Measurements from ENCODE around the gene GDA. TPM values are rescaled to one million over a fixed set of nuclear protein-coding genes. Genes with fewer than 3 reads are reported as not detected.
A peak's percentile ranks its signal among the peaks of the same experiment; 100 is the strongest.

GDA gene
- total RNA-seq, 6 experiments from 2014 or later: 26.8 to 69.6 (median 45.3) TPM

DNA sequence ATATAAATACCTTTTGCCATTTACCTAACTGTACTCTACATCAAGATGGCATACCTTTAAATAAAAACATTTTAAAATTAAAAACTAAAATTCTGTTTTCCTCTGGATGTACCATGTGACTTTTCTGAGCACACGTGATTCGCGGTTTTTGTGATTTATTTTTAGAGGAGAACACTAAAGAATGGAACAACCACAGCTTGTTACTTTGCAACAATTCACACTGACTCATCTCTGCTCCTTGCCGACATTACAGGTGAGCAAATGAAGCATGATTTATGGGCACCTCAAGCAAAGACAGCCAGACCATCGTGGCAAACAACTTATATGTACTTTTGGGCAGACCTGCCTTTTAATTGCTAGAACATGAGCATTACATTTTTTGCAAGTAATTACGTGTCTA is 61.3 kb downstream of the GDA start:
- Histone ChIP-seq H3K9me3 (no peaks in the 10 kb centered on the region), H3K4me1 (peaks cover 0 to 12% (median 0%) of the 10 kb centered on the region in 4 donors), H3K36me3 (peaks cover 0 to 40% (median 0%) of the 10 kb centered on the region in 4 donors), H3K4me3 (no peak overlapping the region), H3K27me3 (no peaks in the 10 kb centered on the region), H3K27ac (no peak overlapping the region)
- 71% methylated on average over 6 of the region's 6 CpGs for WGBS (ENCODE audit: insufficient coverage, low coverage, low lambda C conversion rate, missing lambda C conversion rate)
- intact Hi-C loops (cut with DNase I): no loop called here
- no peak for TF ChIP-seq POLR2A (IDR thresholded peaks at IDR 0.05)
- TF ChIP-seq, protein P1, sequence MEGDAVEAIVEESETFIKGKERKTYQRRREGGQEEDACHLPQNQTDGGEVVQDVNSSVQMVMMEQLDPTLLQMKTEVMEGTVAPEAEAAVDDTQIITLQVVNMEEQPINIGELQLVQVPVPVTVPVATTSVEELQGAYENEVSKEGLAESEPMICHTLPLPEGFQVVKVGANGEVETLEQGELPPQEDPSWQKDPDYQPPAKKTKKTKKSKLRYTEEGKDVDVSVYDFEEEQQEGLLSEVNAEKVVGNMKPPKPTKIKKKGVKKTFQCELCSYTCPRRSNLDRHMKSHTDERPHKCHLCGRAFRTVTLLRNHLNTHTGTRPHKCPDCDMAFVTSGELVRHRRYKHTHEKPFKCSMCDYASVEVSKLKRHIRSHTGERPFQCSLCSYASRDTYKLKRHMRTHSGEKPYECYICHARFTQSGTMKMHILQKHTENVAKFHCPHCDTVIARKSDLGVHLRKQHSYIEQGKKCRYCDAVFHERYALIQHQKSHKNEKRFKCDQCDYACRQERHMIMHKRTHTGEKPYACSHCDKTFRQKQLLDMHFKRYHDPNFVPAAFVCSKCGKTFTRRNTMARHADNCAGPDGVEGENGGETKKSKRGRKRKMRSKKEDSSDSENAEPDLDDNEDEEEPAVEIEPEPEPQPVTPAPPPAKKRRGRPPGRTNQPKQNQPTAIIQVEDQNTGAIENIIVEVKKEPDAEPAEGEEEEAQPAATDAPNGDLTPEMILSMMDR (IDR thresholded peaks at IDR 0.05): no peak
- DNase-seq (no peak), ATAC-seq (no peak)

DNA sequence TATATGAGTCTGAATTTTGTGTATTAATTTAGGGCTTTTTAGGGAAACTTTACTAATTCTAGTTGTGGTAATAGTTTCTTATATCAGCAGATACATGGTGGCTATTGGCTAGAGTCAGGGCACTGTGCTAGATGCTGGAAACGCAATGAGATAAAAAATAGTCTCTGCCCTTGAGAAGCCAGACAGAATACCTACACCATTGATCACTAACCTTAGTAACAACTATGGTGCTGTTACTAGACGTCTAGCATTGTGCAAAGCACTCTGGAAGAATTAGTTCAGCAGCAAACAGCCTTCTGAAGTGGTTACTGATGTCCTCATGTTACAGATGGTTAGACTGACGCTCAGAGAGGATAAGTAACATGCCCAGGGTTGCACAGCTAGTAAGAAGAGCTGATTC is 61.8 kb downstream of the GDA start:
- peaks cover 0 to 45% (median 0%) of the 10 kb centered on the region in 4 donors for H3K36me3 ChIP-seq
- H3K4me1 ChIP-seq: peaks cover 0 to 12% (median 0%) of the 10 kb centered on the region in 4 donors
- H3K9me3 ChIP-seq: no peaks in the 10 kb centered on the region
- no peak for TF ChIP-seq POLR2A (IDR thresholded peaks at IDR 0.05)
- TF ChIP-seq, protein P1 (IDR thresholded peaks at IDR 0.05): no peak
- H3K4me3 ChIP-seq: no peak overlapping the region
- H3K27me3 ChIP-seq: no peaks in the 10 kb centered on the region
- DNase-seq: no peak
- no peak overlapping the region for H3K27ac ChIP-seq
- WGBS (ENCODE audit: insufficient coverage, low coverage, low lambda C conversion rate, missing lambda C conversion rate): 79% methylated on average over 2 of the region's 3 CpGs
- intact Hi-C loops (cut with DNase I): no loop called here
- ATAC-seq: no peak

DNA sequence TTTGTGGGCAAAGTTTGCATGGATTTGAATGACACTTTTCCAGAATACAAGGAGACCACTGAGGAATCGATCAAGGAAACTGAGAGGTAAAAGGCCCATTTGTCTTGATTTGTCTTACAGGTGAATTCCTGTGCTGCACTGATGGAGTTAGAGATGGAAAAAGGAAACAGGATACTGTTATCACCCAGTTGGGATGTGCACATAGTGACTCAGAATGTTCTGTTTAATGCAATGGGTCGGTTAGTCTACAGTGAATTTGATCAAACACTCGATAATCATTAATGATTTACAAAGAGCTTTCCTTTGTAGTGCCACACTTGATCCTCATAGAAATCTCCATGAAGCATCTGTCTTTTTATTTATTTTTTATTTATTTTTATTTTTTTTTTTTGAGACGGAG is 64.7 kb downstream of the GDA start:
- H3K4me1 ChIP-seq: peaks cover 0 to 6% (median 0%) of the 10 kb centered on the region in 4 donors
- no peaks in the 10 kb centered on the region for H3K9me3 ChIP-seq
- DNase-seq (no peak), ATAC-seq (peak; percentile 83 to 94 (median 89))
- intact Hi-C loops (cut with DNase I): no loop called here
- no peak overlapping the region for H3K4me3 ChIP-seq
- no peaks in the 10 kb centered on the region for H3K27me3 ChIP-seq
- no peak overlapping the region for H3K27ac ChIP-seq
- 58% methylated on average over 4 of the region's 4 CpGs for WGBS (ENCODE audit: insufficient coverage, low coverage, low lambda C conversion rate, missing lambda C conversion rate)
- TF ChIP-seq, protein P1 (IDR thresholded peaks at IDR 0.05): no peak
- TF ChIP-seq POLR2A (IDR thresholded peaks at IDR 0.05): no peak
- H3K36me3 ChIP-seq: peaks cover 0 to 35% (median 0%) of the 10 kb centered on the region in 4 donors

DNA sequence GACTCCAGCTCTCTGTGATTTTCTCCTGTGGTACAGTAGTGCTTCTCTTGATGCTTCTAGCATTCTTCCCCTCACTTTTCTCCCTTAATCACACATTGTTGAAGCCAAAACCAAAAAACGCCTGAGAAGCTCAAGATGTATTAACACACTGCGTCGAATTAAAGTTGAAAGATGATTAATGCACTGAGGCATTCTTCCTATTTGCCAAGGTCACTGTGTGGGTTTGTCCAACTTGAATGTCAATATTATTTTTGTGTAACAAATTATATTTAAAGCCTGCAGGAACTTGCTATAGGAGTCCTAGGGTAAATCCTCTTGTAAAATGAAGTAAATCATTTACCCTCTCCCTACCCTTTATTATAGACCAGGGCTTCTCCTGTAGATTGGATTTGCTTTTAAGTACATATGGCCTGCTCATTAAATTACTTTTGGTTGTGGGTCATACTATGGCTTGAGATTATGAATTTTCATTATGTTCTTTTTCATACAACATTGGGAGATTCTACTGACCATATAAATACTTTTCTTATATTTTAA is 68.1 kb downstream of the GDA start:
- H3K27me3 ChIP-seq: no peaks in the 10 kb centered on the region
- intact Hi-C loops (cut with DNase I): no loop called here
- ATAC-seq (no peak), DNase-seq (no peak)
- H3K9me3 ChIP-seq: no peaks in the 10 kb centered on the region
- no peak overlapping the region for H3K4me3 ChIP-seq
- H3K36me3 ChIP-seq: peaks cover 0 to 38% (median 4%) of the 10 kb centered on the region in 4 donors
- H3K4me1 ChIP-seq: peaks cover 0 to 6% (median 0%) of the 10 kb centered on the region in 4 donors
- no peak for TF ChIP-seq POLR2A (IDR thresholded peaks at IDR 0.05)
- TF ChIP-seq, protein P1 (IDR thresholded peaks at IDR 0.05): no peak
- no peak overlapping the region for H3K27ac ChIP-seq
- WGBS (ENCODE audit: insufficient coverage, low coverage, low lambda C conversion rate, missing lambda C conversion rate): 68% methylated on average over 3 of the region's 3 CpGs

Data from right lobe of liver (tissue), 6 donors.